Tibial artery (tissue), 4 donors: ENCODE measurements around the gene VAMP1.
"Not testable (repeated sequence)": the region's sequence is repeated elsewhere in the genome, so short reads cannot be mapped to it uniquely, and the experiment has no call there.

Source experiments
- DNase-seq, 2 donors: peaks; one replicate each; pipeline ENCODE4 v3.0.0-alpha.2; 2019
- H3K27ac ChIP-seq, 2 donors: fragments of 200-600 bp; sonication (generic) in 1 of 2; 1 replicate in 1 of 2; 2 replicates in 1 of 2; pipeline ENCODE4 v1.5.1; 2018 to 2019; ENCODE audit warnings: mild to moderate bottlenecking in 1 of 2
- H3K27me3 ChIP-seq, 2 donors: fragments of 200-600 bp; sonication (generic) in 1 of 2; one replicate each; pipeline versions ENCODE4 v1.5.1 to v1.6.0; 2016 to 2019
- H3K36me3 ChIP-seq, 3 donors: fragments of 200-600 bp; sonication (generic) in 2 of 3; one replicate each; pipeline ENCODE4 v1.5.1; 2016 to 2019; ENCODE audit warnings: mild to moderate bottlenecking in 2 of 3
- H3K4me1 ChIP-seq, 4 donors: fragments of 200-600 bp; sonication (generic) in 2 of 4; 1 replicate in 3 of 4; 2 replicates in 1 of 4; pipeline ENCODE4 v1.5.1; 2016 to 2019
- H3K4me3 ChIP-seq, 2 donors: fragments of 200-600 bp; sonication (generic) in 1 of 2; 1 replicate in 1 of 2; 2 replicates in 1 of 2; pipeline ENCODE4 v1.5.1; 2018 to 2019; ENCODE audit warnings: mild to moderate bottlenecking in 2 of 2
- H3K9me3 ChIP-seq, 3 donors: fragments of 200-600 bp; sonication (generic) in 1 of 3; one replicate each; pipeline ENCODE4 v1.5.1; 2016 to 2019
- intact Hi-C: fragments of 100-400 bp; cut with DNase I; formaldehyde crosslinking; loops from one replicate; pipeline ENCODE4 v1.15.0; 2023; ENCODE audit warnings: low total_unique reads
- TF ChIP-seq, protein P1 (sequence below), 2 experiments: fragments of 200-600 bp in 1 of 2; fragments of 450-650 bp in 1 of 2; IDR thresholded peaks; one replicate each; pipeline ENCODE4 v1.5.1; 2017 to 2019; ENCODE audit warnings: antibody characterized with exemption in 2 of 2, mild to moderate bottlenecking in 1 of 2, moderate library complexity in 1 of 2

Gene VAMP1

DNA sequence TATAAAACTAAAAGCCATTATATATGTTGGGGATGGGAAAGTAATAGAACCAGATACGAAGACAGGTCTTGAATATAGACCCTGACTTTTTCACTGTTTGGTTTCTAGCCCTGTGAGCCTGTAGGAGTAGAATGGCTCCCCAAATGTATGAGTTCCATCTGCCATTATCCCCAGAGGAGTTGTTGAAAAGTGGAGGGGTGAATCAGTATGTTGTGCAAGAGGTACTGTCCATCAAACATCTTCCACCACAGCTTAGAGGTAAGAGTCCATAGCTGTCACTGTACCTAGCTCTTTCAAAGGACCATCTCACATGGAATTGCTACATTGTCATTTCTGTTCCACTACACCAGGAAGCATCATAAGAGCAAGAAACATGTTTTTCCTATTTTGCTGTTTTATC lies 24.5 kb upstream of the VAMP1 start:
- H3K4me1 ChIP-seq: peaks cover 0 to 27% (median 23%) of the 10 kb centered on the region in 4 donors
- intact Hi-C loops: loop anchor here (5.0 kb wide), 1 partner anchor 37 kb away; the partner anchor contains the start of gene GAPDH
- DNase-seq: no peak
- H3K27ac ChIP-seq: peak overlapping the region in 1 of 2 donors; percentile 94
- H3K36me3 ChIP-seq: peaks cover 18 to 52% (median 38%) of the 10 kb centered on the region in 3 donors
- H3K4me3 ChIP-seq: peak overlapping the region in 1 of 2 donors; percentile 97
- no peaks in the 10 kb centered on the region for H3K27me3 ChIP-seq
- no peaks in the 10 kb centered on the region for H3K9me3 ChIP-seq
- TF ChIP-seq, protein P1, sequence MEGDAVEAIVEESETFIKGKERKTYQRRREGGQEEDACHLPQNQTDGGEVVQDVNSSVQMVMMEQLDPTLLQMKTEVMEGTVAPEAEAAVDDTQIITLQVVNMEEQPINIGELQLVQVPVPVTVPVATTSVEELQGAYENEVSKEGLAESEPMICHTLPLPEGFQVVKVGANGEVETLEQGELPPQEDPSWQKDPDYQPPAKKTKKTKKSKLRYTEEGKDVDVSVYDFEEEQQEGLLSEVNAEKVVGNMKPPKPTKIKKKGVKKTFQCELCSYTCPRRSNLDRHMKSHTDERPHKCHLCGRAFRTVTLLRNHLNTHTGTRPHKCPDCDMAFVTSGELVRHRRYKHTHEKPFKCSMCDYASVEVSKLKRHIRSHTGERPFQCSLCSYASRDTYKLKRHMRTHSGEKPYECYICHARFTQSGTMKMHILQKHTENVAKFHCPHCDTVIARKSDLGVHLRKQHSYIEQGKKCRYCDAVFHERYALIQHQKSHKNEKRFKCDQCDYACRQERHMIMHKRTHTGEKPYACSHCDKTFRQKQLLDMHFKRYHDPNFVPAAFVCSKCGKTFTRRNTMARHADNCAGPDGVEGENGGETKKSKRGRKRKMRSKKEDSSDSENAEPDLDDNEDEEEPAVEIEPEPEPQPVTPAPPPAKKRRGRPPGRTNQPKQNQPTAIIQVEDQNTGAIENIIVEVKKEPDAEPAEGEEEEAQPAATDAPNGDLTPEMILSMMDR (IDR thresholded peaks at IDR 0.05): no peak

DNA sequence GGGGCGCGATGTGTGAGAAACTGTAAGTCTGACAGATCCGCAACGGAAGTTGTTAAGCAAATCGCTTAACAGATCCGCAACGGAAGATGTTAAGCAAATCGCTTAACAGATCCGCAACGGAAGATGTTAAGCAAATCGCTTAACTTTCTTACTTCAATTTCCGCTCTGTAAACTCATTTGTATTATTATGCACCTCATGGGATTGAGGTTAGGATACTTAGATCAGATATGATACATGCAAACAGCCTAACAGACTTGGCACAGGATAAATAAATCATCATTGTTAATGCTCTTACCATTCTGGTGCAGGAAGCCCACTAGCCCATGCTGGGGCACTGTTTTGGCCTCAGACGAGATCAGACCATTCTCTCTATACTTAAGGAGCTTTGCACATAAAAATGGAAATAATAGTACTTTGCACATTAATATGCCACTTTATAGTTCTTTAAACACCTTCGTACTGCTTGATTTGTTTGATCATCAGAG lies 23.8 kb upstream of the VAMP1 start:
- Histone ChIP-seq H3K4me3 (peak overlapping the region; percentile 75 to 97), H3K4me1 (peaks cover 0 to 27% (median 23%) of the 10 kb centered on the region in 4 donors), H3K27me3 (no peaks in the 10 kb centered on the region), H3K9me3 (no peaks in the 10 kb centered on the region), H3K36me3 (peaks cover 18 to 45% (median 31%) of the 10 kb centered on the region in 3 donors), H3K27ac (peak overlapping the region; percentile 94 to 97)
- TF ChIP-seq, protein P1 (IDR thresholded peaks at IDR 0.05): no peak
- intact Hi-C loops: loop anchor here (5.0 kb wide), 1 partner anchor 38 kb away; the partner anchor contains the start of gene GAPDH
- DNase-seq: no peak

DNA sequence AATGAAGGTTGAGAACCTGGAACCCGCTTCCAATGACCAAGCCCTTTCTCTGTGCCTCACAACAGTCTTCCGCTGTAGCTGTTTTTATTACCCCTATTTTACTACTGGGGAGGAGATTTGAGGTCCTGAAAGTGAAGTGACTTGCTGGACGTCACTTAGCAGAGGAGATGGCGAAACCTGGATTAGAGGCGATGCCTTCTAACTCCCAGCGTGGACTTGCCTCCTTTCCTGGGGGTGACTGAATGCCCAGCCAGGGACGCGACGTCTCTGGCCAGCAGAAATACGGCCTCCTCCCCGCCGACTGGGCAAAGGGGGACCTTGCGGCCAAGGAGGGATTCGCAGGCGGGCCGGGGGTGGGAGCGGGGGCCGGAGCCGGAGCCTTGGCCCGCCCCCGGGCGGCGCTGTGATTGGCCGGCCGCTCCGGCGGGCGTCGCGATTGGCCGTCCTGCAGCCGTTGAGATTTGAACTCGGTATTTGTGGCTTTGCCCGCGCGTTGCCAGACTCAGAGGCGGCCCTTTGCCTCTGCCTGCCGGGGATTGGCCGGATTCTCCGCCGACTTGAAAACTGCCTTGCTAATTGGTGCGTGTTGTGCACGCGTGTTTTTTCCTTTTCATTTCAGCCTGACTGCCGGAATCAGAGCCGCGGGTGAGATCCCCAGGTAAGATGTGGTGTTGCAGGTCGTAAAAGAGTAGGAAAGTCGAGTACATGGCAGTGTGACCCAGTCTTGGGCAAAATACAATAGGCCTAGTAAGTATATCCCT lies 23.2 kb upstream of the VAMP1 start, which contains the start of gene NCAPD2:
NCAPD2 (plus strand) TSS at position 606 of the 761 bp plus-strand sequence. CDS start 997 bp downstream, outside the sequence.
- intact Hi-C loops: loop anchor here (5.0 kb wide), 1 partner anchor 39 kb away; the partner anchor contains the start of gene GAPDH
- H3K27ac ChIP-seq: peak within 1 kb of the TSS; percentile 94 to 97
- H3K9me3 ChIP-seq: no peaks in the 10 kb centered on the region
- no peaks in the 10 kb centered on the region for H3K27me3 ChIP-seq
- peak; percentile 97 for DNase-seq
- H3K4me1 ChIP-seq: peaks cover 0 to 27% (median 23%) of the 10 kb centered on the region in 4 donors
- peaks cover 14 to 39% (median 25%) of the 10 kb centered on the region in 3 donors for H3K36me3 ChIP-seq
- peak within 1 kb of the TSS; percentile 75 to 97 for H3K4me3 ChIP-seq
- TF ChIP-seq, protein P1 (IDR thresholded peaks at IDR 0.05): peak; percentile 54 to 65

DNA sequence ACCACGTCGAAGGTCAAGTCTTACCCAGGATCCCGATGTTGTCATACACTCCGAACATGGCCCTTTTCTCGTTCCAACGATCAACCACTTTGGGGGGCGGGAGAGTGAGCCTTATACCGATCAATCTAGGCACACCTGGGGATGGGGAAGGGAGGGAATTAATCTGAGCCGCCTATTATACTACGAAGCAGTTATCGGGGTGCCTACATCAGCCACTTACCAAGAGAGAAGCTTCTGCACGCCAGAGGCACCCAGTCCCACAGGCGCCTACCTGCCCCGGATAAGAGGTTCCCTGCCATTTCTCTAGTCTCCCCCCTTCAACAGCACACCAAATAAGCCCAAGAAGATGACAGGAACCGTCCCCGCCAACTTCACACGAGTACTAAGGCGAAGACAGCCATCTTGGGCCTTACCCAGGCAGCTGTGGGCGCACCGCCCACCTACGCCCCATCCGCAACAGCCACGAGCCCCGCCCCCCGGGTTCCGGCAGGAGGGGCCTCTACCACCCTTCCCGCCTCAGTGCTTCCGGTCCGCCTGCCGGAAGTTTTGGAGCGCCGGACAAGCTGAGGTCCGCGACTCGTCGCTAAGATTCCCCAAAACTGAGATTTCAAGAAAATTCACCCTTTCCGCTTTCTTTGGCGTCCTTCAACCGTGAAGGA lies 22.5 kb upstream of the VAMP1 start, which contains the start of gene MRPL51:
MRPL51 (minus strand) TSS at position 425 of the 659 bp plus-strand sequence; CDS start at position 299, 126 bp downstream.
- peaks cover 0 to 27% (median 23%) of the 10 kb centered on the region in 4 donors for H3K4me1 ChIP-seq
- intact Hi-C loops: loop anchor here (5.0 kb wide), 1 partner anchor 39 kb away; the partner anchor contains the start of gene GAPDH
- H3K36me3 ChIP-seq: peaks cover 12 to 32% (median 21%) of the 10 kb centered on the region in 3 donors
- no peaks in the 10 kb centered on the region for H3K9me3 ChIP-seq
- peak within 1 kb of the TSS; percentile 75 to 97 for H3K4me3 ChIP-seq
- H3K27me3 ChIP-seq: no peaks in the 10 kb centered on the region
- TF ChIP-seq, protein P1 (IDR thresholded peaks at IDR 0.05): no peak
- peak; percentile 97 for DNase-seq
- H3K27ac ChIP-seq: peak within 1 kb of the TSS; percentile 94 to 97

DNA sequence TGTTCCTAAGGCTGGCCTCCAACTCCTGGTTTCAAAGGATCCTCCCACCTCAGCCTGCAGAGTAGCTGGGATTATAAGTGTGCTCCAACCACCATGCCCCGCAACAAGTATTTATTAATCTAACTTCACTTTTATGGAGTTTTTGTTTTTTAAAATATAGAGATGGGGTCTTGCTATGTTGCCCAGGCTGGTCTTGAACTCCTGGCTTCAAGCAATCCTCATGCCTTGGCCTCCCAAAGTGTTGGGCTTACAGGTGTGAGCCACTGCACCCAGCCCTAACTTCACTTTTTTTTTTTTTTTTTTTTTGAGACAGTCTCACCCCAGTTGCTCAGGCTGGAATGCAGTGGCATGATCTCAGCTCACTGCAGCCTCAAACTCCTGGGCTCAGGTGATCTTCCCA lies 20.2 kb upstream of the VAMP1 start:
- H3K27me3 ChIP-seq, H3K9me3 ChIP-seq, DNase-seq, H3K27ac ChIP-seq, H3K4me3 ChIP-seq: not testable (repeated sequence)
- Histone ChIP-seq H3K36me3 (peaks cover 12 to 15% (median 12%) of the 10 kb centered on the region in 3 donors), H3K4me1 (peaks cover 0 to 27% (median 23%) of the 10 kb centered on the region in 4 donors)
- intact Hi-C loops: loop anchor here (5.0 kb wide), 1 partner anchor 42 kb away; the partner anchor contains the start of gene GAPDH
